Heart left ventricle (tissue), 16 donors: Measurements from ENCODE around the gene HTT. TPM values are rescaled to one million over a fixed set of nuclear protein-coding genes. Genes with fewer than 3 reads are reported as not detected.
A peak's percentile ranks its signal among the peaks of the same experiment; 100 is the strongest.
"Not testable (repeated sequence)": the region's sequence is repeated elsewhere in the genome, so short reads cannot be mapped to it uniquely, and the experiment has no call there.

Experiments
- ATAC-seq, 4 donors: fragments of 200-7000 bp; cut with Tn5 transposase; one replicate each; pipeline ENCODE4 v1.9.1; 2020 to 2022; ENCODE audit warnings: moderate library complexity in 4 of 4, mild to moderate bottlenecking in 3 of 4, moderate number of reproducible peaks in 1 of 4
- DNase-seq, 5 donors: peaks; one replicate each; pipeline ENCODE4 v3.0.0-alpha.2; 2020
- H3K27ac ChIP-seq, 12 donors: fragments of 200-600 bp; sonication (generic) in 4 of 12; one replicate each; pipeline versions ENCODE4 v1.5.0 to v1.8.0; 2016 to 2022; ENCODE audit warnings: mild to moderate bottlenecking in 2 of 12
- H3K27me3 ChIP-seq, 9 donors: fragments of 200-600 bp; sonication (generic) in 2 of 9; one replicate each; pipeline versions ENCODE4 v1.5.1 to v1.8.0; 2016 to 2022; ENCODE audit warnings: mild to moderate bottlenecking in 3 of 9
- H3K36me3 ChIP-seq, 9 donors: fragments of 200-600 bp; sonication (generic) in 2 of 9; one replicate each; pipeline versions ENCODE4 v1.5.0 to v1.8.0; 2018 to 2022; ENCODE audit warnings: mild to moderate bottlenecking in 2 of 9
- H3K4me1 ChIP-seq, 12 donors: fragments of 200-600 bp; sonication (generic) in 4 of 12; one replicate each; pipeline versions ENCODE4 v1.5.0 to v1.8.0; 2016 to 2022; ENCODE audit warnings: mild to moderate bottlenecking in 3 of 12
- H3K4me3 ChIP-seq, 12 donors: fragments of 200-600 bp; sonication (generic) in 4 of 12; one replicate each; pipeline versions ENCODE4 v1.5.0 to v1.8.0; 2017 to 2022; ENCODE audit warnings: mild to moderate bottlenecking in 9 of 12, moderate library complexity in 4 of 12
- H3K9me3 ChIP-seq, 12 donors: fragments of 200-600 bp; sonication (generic) in 4 of 12; one replicate each; pipeline versions ENCODE4 v1.5.0 to v1.8.0; 2016 to 2022; ENCODE audit warnings: mild to moderate bottlenecking in 1 of 12
- CTCF ChIP-seq, 12 donors: fragments of 200-600 bp; sonication (generic) in 4 of 12; IDR thresholded peaks; one replicate each; pipeline versions ENCODE4 v1.5.0 to v1.8.0; 2018 to 2022; ENCODE audit warnings: antibody characterized with exemption in 12 of 12, mild to moderate bottlenecking in 5 of 12
- POLR2A ChIP-seq, 2 donors: fragments of 450-650 bp; IDR thresholded peaks; one replicate each; pipeline ENCODE4 v1.6.1; 2017; ENCODE audit warnings: antibody characterized with exemption in 2 of 2, mild to moderate bottlenecking in 2 of 2, moderate library complexity in 2 of 2
- WGBS, 4 donors: extraction: QIAGEN DNeasy Blood & Tissue Kit in 2 of 4; methylation state at CpG; one replicate each; pipeline versions ENCODE4 v1.1.5 to v1.1.7; 2013 to 2018; 5-methylcytosine and 5-hydroxymethylcytosine counted together
- intact Hi-C, 10 donors: fragments of 100-400 bp; cut with DNase I; formaldehyde crosslinking; loops; one replicate each; pipeline versions ENCODE4 v1.11.1 to v1.14.2; 2022
- polyA plus RNA-seq, 2 donors: library from polyadenylated mRNA; stranded (reverse); fragments of 200-250 nt; gene quantifications; one replicate each; pipeline ENCODE4 v1.2.3, GENCODE V29; 2013
- total RNA-seq, 9 donors: library from RNA; depleted of rRNA in 2 of 9; stranded (reverse); fragments of >200 nt in 2 of 9; fragmentation: NEBNext Ultra II Directional in 3 of 9; extraction: Animal tissue kit (Norgen Biotek cat#: 25700) in 3 of 9; gene quantifications; one replicate each; pipeline versions ENCODE4 v1.1.0 to v1.2.4, GENCODE V29; 2016 to 2023
- donor health status: ischemic (EF 13 %, LVEDD 7.1; RV severe dilation, severe dysfunction).
- donor health status: healthy with polysubstance abuse.
- donor health status: DM: no; HTN: yes; CAD: no.
- donor health status: DM: no; HTN: no; CAD: no.
- donor health status: ischemic (EF 25% LVEDD 6.9; RV normal size, moderate dysfunction).
- donor health status: ischemic (EF 25% LVEDD 5.7; RV mildly dilated, moderate dysfunction).
- donor health status: healthy.
- donor health status: DM: yes; HTN: yes; CAD: no.
- donor health status: ischemic (EF 35%, LVEDD 5.7; RV mildly dilated, moderate dysfunction).
- donor health status: nonischemic (EF 11% LVEDD 7.7; RV severe dilation, severe dysfunction).
- donor health status: DM: yes; HTN: yes; CAD: no.
- donor health status: PGD.
- donor health status: ischemic (EF 29% LVEDD 5.4; RV normal size, mild dysfunction).
- donor health status: nonischemic (EF 23%, LVEDD 6.1; RV moderate dilation, normal function).

Gene HTT
- total and polyA plus RNA-seq, 11 donors, result 13.9 to 122 (median 25.1) TPM

DNA sequence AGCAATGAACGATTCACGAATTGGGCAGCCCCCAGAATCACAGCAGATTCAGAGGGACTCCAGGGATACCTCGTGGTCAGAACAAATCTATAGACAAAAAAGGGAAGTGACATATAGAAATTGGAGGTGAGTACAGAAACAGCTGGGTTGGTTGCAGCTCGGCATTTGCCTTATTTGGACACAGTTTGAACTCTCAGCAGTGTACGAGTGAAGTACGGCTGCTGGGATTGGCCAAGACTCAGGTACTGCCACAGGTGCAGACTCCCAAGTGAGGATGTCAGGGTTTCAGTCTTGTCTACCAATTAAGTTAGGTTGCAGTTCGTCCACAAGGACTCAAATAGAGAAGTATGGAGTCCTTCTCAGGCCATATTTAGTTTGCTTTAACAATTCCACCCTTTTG lies 28.3 kb upstream of the HTT start:
- no peaks in the 10 kb centered on the region for H3K27me3 ChIP-seq
- H3K27ac ChIP-seq, result peak overlapping the region in 1 of 12 donors; percentile 69
- TF ChIP-seq CTCF (IDR thresholded peaks at IDR 0.05), result no peak
- no peak for TF ChIP-seq POLR2A (IDR thresholded peaks at IDR 0.05)
- no peak overlapping the region for H3K4me3 ChIP-seq
- no peak for ATAC-seq
- WGBS, 4 donors, result 77 to 82% (median 80%) methylated on average over 7 of the region's 7 CpGs
- DNase-seq, result no peak
- H3K36me3 ChIP-seq, result no peaks in the 10 kb centered on the region
- intact Hi-C loops, result no loop called here
- peaks cover 0 to 50% (median 14%) of the 10 kb centered on the region in 12 donors for H3K4me1 ChIP-seq
- no peaks in the 10 kb centered on the region for H3K9me3 ChIP-seq

GRCh38 chr4:3046623-3047022 lies 27.9 kb upstream of the HTT start:
- WGBS, 4 donors, result 84 to 88% (median 85%) methylated on average over 4 of the region's 4 CpGs
- TF ChIP-seq POLR2A (IDR thresholded peaks at IDR 0.05), result no peak
- no peak for TF ChIP-seq CTCF (IDR thresholded peaks at IDR 0.05)
- Histone ChIP-seq H3K9me3 (no peaks in the 10 kb centered on the region), H3K4me3 (no peak overlapping the region), H3K4me1 (peaks cover 0 to 45% (median 14%) of the 10 kb centered on the region in 12 donors), H3K27me3 (no peaks in the 10 kb centered on the region), H3K27ac (peak overlapping the region in 1 of 12 donors; percentile 69), H3K36me3 (no peaks in the 10 kb centered on the region)
- no peak for DNase-seq
- intact Hi-C loops, result no loop called here
- ATAC-seq, result no peak

- TF ChIP-seq POLR2A (IDR thresholded peaks at IDR 0.05), result no peak
- peak; percentile 64 to 81 (median 74) for TF ChIP-seq CTCF (IDR thresholded peaks at IDR 0.05)
- Histone ChIP-seq H3K9me3 (no peaks in the 10 kb centered on the region), H3K27ac (peak overlapping the region in 1 of 12 donors; percentile 49), H3K4me3 (peak overlapping the region in 6 of 12 donors; percentile 21 to 39 (median 30)), H3K27me3 (no peaks in the 10 kb centered on the region), H3K36me3 (no peaks in the 10 kb centered on the region), H3K4me1 (peaks cover 0 to 35% (median 7%) of the 10 kb centered on the region in 12 donors)
- DNase-seq (peak; percentile 56 to 79 (median 66)), ATAC-seq (peak; percentile 40 to 70 (median 56))
- intact Hi-C loops, result no loop called here
- 56 to 58% (median 57%) methylated on average over 20 of the region's 20 CpGs for WGBS, 4 donors
Measured at GRCh38 chr4:3047464-3048286, 26.8 kb upstream of the HTT start.

GRCh38 chr4:3051141-3051897 lies 23.2 kb upstream of the HTT start:
- H3K4me3 ChIP-seq, ATAC-seq, H3K27me3 ChIP-seq, H3K27ac ChIP-seq, DNase-seq, H3K36me3 ChIP-seq, intact Hi-C loops: not testable (repeated sequence)
- WGBS, 4 donors, result 87 to 93% (median 91%) methylated on average over 10 to 12 of the region's 12 CpGs
- Histone ChIP-seq H3K9me3 (peaks cover 0 to 15% (median 4%) of the 10 kb centered on the region in 12 donors), H3K4me1 (peaks cover 0 to 15% (median 0%) of the 10 kb centered on the region in 12 donors)
